ENCODE measurements around the gene MRPL40. TPM values are rescaled to one million over a fixed set of nuclear protein-coding genes. Genes with fewer than 3 reads are reported as not detected.

Gene MRPL40
- total and polyA plus RNA-seq, 10 of the 15 experiments (the other 5 are each of a cell fraction or from before 2014, with no cell fraction given), result 41.2 to 207 (median 69.1) TPM

GRCh38 chr22:19446603-19447329 lies 14.4 kb downstream of the MRPL40 start:
- no peaks in the 10 kb centered on the region for H4K20me1 ChIP-seq (ENCODE audit: control insufficient read depth, insufficient read depth)
- peak overlapping the region; percentile 82 for H3K9ac ChIP-seq (ENCODE audit: control insufficient read depth, insufficient read depth, low read length)
- H3K27me3 ChIP-seq (replicated peaks in 1 of 2; ENCODE audit: control insufficient read depth in 2 of 2, insufficient read depth in 2 of 2, low read length in 1 of 2), result no peaks in the 10 kb centered on the region
- intact Hi-C loops (cut with micrococcal nuclease; ENCODE audit: unreplicated experiment) (loop anchor here (1.0 to 5.0 kb wide), 2 partner anchors 14 to 269 kb away; partner anchors contain the start of genes MRPL40 and SLC25A1), in situ Hi-C loops (cut with MboI) (loop anchor here (25.0 kb wide), 1 partner anchor 1809 kb away; the partner anchor contains the start of genes ATP6V1E1 and BCL2L13)
- peaks cover 17% of the 10 kb centered on the region for H3K4me1 ChIP-seq (ENCODE audit: control insufficient read depth, insufficient read depth, low read length)
- POLR2A ChIA-PET, result interaction anchor here (0.6 to 1.8 kb wide), 5 partner anchors 15 to 269 kb away, joined by 3 to 4 read pairs (median 3); partner anchors contain the start of genes CDC45, MRPL40 and SLC25A1
- no peak for FAIRE-seq
- SMC1A ChIA-PET (ENCODE audit: uncharacterized antibody, unreplicated experiment), result interaction anchor here (1.3 to 4.4 kb wide), 2 partner anchors 12 to 30 kb away, joined by 6 to 18 read pairs; no protein-coding TSS in a partner anchor
- H3K4me2 ChIP-seq (ENCODE audit: control insufficient read depth, insufficient read depth), result peak overlapping the region; percentile 80
- H3K27ac ChIP-seq (ENCODE audit: control insufficient read depth, insufficient read depth), result peak overlapping the region; percentile 85; the same call in 1 of the 2 replicates
- peaks cover 6 to 15% of the 10 kb centered on the region in 2 experiments; a peak in 3 of 4 replicates for H3K36me3 ChIP-seq (ENCODE audit: control insufficient read depth in 2 of 2, insufficient read depth in 2 of 2, low read length in 1 of 2)
- no peak; the same call in 2 of the 3 replicates for ATAC-seq
- peaks cover 30% of the 10 kb centered on the region for H3K79me2 ChIP-seq (ENCODE audit: control insufficient read depth, insufficient read depth, low read length)
- peak overlapping the region; percentile 86 for H3K4me3 ChIP-seq
- DNase-seq (ENCODE audit: low read depth, low spot score), result no peak
- RAD21 ChIA-PET (ENCODE audit: unreplicated experiment), result interaction anchor here (1.0 to 1.7 kb wide), 3 partner anchors 15 to 268 kb away, joined by 3 to 4 read pairs (median 4); partner anchors contain the start of genes HIRA, MRPL40 and SLC25A1
- no TSS peak for BruUV-seq (replicated peaks)
- CTCF ChIA-PET, result interaction anchor here (1.0 to 3.1 kb wide), 3 partner anchors 13 to 267 kb away, joined by 4 to 10 read pairs (median 9); no protein-coding TSS in a partner anchor
- 24% methylated on average over 22 of the region's 22 CpGs for WGBS (ENCODE audit: insufficient coverage, insufficient replicate concordance, low lambda C conversion rate, missing lambda C conversion rate)
- peak; percentile 89 for TF ChIP-seq MLLT1 (IDR thresholded peaks at IDR 0.05)
- TF ChIP-seq CBFB (IDR thresholded peaks at IDR 0.05; ENCODE audit: low read depth), result no peak
- peak overlapping the region; percentile 26 for H2AFZ ChIP-seq (ENCODE audit: control insufficient read depth, low read depth, low read length)
- H3K9me3 ChIP-seq (replicated peaks; ENCODE audit: control insufficient read depth, insufficient read depth, low read length), result no peaks in the 10 kb centered on the region
